GM19455 (cell line): ENCODE measurements around the gene ZNF445.
"Not testable (repeated sequence)": the region's sequence is repeated elsewhere in the genome, so short reads cannot be mapped to it uniquely, and the experiment has no call there.

ENCODE experiments used
- ATAC-seq: cut with Tn5 transposase; IDR thresholded peaks from one replicate; pipeline ENCODE4 v1.9.1; 2021; ENCODE audit not compliant: unreplicated experiment

Gene ZNF445

DNA sequence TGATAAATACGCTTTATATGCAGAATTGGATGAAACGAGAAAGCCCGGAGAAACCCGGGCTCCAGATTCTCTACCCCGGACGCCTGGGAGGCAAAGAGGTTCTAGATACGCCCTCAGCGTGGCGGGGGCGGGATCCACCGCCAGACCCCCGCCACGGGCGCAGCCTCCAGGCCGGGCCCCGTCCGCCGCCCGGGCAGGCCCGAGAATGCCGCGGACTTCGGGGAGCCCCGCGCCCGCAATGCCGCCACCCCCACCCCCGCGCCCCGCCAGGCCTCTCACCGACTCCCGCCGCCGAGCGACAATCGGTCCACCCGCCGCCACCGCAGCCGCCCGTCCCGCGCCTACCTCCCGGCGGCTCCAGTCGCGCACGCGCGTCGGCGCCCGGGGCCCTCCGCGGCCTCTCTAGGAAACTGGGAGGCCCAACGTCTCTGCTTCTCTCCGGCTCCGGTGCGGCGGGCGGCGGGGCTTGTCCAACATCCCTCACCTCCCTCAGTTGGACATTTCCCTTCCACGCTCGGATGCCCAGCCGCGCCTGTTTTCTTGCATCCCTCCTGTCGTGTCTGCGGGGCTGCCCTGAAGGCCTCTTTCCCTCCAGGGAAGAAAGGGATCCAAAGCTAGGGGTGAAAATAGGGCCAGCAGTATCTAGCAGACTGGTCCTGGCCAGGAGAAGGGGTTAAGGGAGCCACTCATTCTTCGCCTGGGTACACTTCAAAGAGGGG, at the start of gene ZNF445:
Gene ZNF445 (minus strand): TSS at position 359 of the 719 bp plus-strand sequence. CDS start 22,121 bp downstream, outside the sequence.
- peak; percentile 83 for ATAC-seq

DNA sequence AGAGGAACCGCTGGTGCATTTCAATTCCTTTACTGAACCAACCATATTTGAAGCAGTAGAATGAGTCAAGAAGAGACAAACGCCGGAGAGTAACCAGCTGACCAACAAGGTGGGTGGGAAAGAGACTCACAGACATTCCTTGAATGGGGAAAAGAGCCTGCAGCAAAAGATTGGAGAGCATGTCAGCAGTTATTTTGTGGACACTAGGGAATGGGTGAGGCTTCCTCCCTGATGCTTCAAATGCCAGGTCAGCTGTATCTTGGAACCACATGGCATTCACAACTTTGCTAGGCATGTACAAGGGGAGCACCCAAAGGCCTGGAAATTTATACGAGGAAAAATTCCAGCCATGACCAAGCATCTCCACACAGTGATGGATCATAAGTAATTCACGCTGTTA, 47.6 kb upstream of the ZNF445 start:
- no peak for ATAC-seq

DNA sequence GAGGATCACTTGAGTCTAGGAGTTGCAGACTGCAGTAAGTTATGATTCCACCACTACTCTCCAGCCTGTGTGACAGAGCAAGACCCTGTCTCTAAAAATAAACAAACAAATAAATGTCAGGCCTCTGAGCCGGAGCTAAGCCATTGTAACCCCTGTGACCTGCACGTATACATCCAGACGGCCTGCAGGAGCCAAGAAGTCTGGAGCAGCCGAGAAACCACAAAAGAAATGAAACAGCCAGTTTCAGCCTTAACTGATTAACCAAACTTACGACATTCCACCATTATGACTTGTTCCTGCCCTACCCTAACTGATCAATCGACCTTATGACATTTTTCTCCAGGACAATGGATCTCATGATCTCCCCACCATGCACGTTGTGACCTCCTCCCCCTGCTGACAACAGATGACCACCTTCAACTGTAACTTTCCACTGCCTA, 45.0 kb upstream of the ZNF445 start:
- no peak for ATAC-seq

DNA sequence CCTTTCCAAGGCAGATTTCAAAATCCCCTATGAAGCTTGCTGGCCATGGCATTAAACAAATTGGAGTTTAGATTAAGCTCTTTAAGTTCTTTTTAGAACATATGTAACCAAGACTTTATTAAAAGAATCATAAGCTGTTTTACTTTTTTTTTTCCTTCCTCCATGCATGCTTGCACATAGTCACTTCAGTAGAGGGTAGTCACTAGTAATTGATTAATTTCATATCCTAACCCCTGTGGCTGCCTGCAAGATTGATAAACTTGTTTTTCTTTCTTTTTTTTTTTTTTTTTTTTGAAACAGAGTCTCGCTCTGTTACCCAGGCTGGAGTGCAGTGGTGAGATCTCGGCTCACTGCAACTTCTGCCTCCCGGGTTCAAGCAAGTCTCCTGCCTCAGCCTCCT, 44.3 kb upstream of the ZNF445 start:
- no peak for ATAC-seq

DNA sequence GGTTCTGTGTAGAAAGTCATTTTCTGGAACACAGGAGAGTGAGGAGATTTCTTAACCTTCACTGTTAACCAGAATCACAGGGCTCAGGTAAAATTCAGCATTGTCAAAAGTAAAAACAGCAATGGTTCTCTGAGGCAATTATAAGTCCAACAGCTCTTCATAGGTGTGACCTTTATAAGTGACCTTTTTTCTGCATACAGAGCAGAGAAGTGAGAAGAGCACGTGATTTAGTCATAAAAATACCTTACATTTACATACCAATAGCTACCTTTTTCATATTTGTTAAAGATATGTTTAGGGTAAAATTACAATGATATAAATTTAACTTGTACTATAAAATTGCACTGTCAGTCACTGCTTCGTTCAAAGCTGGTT, 41.3 kb upstream of the ZNF445 start:
- ATAC-seq = no peak

DNA sequence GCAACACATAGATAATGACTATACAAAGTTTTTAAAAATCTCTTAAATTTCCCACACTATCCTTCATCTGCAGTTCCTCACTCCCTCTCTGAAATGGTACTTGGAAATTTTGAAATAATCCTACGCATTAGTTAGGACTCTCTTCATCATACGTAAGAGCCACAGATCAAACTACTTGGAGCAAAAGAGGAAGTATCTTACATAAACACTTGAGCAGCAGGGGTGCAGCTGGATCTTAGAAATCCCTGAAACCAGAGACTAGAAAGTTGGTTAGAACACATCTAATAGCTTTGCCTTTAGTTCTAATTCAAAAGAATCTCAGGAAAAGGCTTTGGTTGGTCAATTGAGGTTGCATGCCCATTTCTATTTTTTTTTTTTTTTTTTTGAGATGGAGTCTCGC, 38.8 kb upstream of the ZNF445 start:
- ATAC-seq = no peak

DNA sequence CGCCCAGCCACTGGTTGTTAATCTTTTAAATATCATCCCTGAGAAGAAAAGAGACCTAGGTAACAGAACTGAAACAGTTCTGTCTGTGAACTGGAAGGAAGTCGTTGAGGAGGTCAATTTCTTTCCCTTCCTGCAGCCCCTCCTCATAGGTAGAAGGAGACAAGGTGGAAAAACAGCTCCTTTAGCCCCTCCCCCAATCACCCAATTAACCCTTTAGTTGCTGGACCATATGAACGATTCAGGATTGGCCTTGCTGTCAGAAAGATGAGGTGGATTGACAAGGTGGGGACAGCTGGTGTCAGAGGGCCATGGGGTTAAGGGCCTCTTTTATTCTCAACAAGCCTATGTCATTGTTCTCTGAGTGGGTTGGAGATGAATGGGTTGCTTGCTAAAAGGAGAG, 36.0 kb upstream of the ZNF445 start:
- no peak for ATAC-seq

DNA sequence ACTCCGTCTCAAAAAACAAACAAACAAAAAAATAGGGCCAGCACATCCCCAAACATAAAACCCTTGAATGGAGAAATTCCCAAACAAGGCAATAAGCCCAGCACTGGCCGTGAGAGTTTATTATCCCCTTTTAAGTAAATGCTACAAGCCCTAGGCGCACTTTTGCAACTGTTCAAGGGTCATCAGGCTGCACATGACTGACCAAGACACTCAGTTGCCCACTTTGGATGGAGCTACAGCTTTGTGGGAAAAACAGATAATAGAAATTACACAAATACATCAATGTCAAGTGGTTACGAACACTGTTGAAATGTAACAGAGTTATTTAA, 33.7 kb upstream of the ZNF445 start:
- no peak for ATAC-seq

DNA sequence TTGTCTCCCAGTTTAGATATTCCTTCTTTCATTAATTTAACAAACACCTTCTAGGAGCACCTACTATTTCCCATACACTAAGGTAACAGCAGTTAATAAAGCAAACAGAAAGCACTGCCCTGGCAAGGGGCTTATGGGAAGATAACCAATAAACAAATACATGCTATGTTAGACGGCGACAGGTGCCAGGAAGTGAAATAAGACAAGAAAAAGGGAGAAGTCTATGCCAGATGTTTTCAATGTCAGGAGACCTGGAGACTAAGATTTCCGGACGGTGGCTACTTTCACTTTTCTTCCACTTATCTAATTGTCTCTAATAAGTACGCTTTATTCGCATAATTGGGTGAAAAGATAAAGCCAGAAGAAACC, 32.5 kb upstream of the ZNF445 start:
- peak; percentile 47 for ATAC-seq

DNA sequence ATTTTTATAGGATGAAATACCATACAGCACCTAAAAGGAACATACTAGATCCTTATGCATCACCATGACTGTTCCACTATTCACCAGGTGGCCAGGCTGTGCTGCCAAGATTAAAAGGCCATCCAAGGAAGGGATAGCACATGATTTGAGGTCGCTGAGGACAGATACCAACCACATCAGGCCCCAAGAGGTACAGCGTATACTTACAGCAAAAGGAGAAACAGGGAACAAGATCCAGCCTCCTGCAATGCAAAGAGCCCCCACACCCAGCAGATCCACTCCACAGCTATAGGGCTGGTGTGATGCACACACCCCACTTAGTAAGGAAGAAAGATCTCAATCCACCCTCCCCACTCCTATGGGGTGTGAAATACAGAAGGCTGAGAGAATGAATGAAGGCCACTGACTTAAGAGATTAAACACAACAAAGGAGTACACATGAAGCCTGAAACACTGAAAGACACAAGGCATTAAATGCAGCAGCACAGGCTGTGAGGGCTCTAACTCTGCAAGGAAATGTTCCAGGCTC, 32.0 kb upstream of the ZNF445 start:
- ATAC-seq = peak; percentile 30

DNA sequence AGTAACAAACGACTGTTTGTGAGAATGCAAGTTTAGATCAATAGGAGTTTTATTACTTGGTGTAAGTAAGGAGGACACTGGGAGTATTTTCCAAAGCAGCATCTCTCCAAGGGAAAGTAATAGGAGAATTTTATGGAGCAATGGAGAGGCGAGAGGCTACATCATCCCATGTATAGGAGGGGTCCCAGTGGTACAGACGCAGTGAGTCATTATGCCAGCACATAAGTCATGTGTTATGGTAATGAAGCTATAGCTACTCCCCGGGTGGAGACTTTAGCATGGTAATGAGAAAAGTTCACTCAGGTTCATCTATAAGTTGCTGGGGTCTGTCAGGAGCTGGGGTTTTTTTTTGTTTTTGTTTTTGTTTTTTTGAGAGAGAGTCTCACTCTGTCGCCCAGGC, 29.5 kb upstream of the ZNF445 start:
- ATAC-seq = no peak

DNA sequence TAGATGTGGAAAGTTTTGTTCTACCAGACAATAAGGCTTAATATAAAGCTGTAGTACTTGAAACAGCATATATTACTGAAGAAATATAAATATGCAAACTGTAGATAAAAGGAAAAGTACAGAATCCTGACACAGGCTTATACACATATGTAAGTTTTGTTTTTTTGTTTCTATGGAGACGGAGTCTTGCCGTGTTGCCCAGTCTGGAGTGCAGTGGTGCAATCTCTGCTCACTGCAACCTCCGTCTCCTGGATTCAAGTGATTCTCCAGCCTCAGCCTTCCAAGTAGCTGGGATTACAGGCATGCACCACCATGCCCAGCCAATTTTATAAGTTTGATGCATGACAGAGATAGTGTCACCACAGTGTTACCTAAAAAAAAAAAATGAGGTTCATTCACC, 29.1 kb upstream of the ZNF445 start:
- ATAC-seq = no peak

DNA sequence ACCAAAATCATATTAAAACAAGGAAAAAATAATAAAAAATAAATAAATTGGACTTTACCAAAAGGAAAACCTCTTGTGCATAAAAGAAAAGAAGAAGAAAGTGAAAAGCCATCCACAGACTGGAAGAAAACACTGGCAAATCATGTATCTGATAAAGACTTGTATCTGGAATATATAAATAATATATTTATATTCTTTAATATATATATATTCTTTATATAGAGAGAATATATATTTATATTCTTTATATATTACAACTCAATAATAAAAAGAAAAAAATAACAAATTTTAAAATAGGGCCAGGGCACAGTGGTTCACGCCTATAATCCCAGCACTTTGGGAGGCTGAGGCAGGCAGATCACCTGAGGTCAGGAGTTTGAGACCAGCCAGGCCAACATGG, 27.1 kb upstream of the ZNF445 start:
- ATAC-seq = no peak

DNA sequence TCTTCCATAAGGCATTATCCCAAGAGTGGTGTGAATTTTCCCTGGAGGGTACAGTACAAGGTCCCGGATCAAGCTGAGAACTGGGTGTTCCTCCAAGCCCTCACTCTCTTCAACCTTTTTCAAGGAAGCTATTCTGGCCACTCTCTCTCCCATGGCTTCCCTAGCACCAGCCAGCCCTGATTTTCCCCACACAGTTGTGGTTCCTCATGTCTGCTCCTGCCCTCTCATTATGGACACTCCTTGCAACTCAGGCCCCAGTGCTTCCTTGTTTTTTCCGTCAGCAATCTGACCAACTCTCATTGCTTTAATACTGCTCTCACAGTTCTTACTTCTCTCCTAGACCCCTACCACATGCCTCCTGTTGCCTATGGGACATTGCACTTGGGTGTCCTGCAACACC, 25.7 kb upstream of the ZNF445 start:
- ATAC-seq = not testable (repeated sequence)

DNA sequence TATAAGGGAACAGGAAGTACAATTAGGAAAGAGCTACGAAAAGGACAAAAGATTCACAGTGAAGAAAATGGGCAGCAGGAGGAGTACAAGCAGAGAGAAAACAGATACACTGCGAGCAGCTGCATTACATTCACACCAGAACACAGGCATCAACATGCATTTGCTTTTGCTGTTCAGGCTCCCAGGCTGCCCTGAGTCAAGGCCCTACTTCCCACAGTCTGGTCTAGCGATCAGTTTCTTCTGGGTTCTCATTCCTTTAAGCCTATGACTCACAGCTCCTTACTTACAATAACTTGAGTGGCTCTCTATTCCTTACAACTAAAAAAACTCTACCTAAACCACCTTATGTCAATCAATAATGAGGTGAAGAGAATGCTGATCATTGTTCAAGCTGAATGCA, 24.5 kb upstream of the ZNF445 start:
- ATAC-seq = no peak

DNA sequence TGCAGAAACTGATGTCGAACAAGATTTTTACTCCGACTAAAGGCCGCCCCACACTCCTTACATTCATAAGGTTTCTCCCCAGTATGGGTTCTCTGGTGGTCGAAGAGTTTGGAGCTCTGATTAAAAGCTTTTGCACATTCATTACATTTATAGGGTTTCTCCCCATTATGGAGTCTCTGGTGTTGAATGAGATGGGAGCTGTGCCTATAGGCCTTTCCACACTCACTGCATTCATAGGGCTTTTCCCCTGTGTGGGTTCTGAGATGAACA, 22.4 kb upstream of the ZNF445 start:
- not testable (repeated sequence) for ATAC-seq

DNA sequence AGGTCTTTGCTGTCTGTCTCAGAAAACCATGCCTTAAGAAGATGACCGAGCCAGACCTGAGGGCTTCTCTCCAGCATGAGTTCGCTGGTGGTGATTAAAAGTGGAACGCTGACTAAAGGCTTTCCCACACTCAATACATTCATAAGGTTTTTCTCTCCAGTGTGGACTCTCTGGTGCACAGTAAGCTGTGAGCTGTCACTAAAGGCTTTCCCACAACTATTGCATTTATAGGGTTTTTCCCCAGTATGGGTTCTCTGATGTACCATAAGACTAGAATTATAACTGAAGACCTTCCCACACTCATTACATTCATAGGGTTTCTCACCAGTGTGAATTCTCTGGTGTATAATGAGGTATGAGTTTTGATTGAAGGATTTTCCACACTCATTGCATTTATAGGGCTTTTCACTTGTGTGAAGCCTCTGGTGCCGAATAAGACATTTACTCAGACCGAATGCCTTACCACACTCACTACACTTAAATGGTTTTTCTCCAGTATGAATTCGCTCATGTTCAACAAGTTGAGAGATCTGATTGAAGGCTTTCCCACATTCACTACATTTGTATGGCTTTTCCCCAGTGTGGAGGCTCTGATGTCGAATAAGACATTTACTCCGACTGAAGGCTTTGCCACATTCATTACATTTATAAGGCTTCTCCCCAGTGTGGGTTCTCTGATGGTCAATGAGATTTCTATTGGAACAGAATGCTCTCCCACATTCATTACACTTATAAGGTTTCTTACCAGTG, 21.9 kb upstream of the ZNF445 start:
- ATAC-seq = no peak

DNA sequence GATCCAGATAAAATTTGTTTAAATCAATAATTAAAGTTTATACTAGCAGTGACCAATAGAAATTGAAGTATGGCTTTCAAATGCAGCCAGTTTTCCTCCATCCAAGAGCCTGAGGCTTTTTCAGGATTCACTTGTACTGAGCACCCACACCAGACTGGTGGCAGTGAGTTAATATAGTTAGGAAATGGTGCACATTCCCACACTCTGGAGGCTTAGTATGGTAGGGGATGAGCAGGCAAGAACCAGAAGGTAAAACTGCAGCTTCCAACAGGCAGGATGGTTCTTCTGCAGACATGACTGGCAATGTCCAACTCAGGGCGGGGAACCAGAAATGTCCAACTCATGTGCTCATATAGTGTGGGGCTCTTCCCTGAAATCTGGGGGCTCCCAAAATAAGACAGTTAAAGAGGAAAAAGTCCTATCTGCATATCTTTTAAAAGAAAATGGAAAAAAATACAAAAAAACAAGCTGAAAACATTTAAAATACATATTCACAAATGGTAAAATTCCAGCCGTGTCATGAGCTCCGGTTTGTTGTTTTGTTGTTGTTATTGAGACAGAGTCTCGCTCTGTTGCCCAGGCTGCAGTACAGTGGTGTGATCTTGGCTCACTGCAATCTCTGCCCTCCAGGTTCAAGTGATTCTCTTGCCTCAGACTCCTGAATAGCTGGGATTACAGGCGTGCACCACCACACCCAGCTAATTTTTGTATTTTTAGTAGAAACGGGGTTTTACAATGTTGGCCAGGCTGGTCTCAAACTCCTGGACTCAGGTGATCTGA, 18.4 kb upstream of the ZNF445 start:
- no peak for ATAC-seq

DNA sequence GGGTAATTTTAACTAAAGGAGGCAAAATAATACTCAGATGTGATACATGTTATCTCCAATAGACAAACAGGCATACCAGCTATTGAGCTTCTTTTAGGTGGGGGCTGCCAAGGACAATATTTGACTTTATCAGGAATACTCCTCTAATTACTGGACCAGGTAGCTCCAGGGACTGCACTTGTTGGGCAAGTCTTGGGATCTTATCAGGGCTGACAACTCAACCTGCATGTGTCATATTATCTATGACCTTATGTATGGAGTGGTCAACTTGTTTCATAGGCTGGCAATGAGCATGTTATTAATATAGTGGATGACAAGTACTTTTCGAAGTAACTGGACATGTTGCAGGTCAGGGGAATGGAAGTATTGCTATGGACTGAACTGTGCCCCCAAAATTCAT, 15.0 kb upstream of the ZNF445 start:
- ATAC-seq = no peak

DNA sequence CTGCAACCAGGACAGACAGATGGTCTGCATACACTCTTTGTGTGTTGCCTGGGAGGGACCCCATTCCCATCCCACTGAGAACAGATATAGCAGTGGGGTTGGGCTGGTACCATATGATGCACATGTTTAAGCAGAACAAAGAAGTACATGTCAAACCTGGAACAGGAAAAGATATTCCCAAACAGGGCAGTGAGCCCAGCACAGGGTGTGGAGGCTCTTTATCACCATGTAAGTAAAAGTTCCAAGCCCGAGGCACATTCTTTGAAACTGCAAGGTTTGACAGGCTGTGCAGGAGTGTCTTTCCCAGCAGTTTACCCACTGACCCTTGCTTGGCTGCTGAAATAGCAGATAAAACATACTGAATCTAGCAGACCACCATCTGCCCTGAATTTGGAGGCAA, 5.3 kb upstream of the ZNF445 start:
- ATAC-seq = no peak

DNA sequence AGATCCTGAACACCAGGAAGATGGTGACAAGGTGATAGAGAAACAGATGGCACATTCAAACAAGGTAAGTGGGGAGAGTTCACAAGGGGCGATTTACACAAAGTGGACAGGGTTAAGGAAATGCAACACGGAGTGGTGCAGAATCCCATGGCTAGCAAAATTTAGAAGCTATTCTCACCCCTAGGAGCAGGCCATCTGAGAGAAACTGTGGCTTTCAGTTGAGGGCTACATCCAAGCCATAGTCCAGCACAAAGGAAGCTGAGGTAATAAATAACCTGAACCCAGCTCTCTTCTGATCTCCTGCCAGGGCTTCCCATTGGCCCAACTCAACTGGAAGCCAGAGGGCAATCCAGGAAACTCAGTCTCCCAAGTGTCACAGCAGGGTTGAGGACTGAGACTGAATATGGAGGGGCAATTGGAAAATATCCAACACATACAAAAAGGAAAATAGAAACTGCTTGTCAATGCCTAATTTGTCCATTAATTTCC, 1.2 kb upstream of the ZNF445 start:
- no peak for ATAC-seq

DNA sequence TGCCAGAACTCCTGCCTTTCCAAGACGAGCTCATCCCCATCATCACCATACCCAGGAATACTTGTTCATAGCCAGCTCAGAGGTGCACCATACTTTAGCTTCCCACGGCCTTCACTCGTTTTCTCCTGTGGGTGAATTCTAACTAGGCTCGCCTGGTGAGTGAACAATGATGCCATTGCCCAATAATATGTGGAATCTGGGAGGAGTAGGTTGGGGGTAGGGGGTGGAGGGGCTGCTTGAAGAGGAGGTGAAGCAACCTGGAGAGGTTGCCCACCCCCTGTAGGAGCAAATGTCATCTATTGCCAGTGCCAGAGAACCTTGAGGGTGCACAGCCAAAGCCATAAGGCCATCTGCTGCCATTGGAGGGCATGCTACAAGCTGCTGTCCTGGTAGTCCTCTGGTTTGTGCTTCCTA, 592 bp upstream of the ZNF445 start:
- peak; percentile 8 for ATAC-seq
